CD1c-positive myeloid dendritic cell (primary cell): Measurements from ENCODE around the gene CADM2.

Experiments
- DNase-seq: peaks from one replicate; pipeline ENCODE4 v3.0.0-alpha.2; 2016; ENCODE audit errors: extremely low spot score

CADM2 gene

GRCh38 chr3:85316252-85316651, 357.5 kb downstream of the CADM2 start:
- no peak for DNase-seq

GRCh38 chr3:85321892-85322291, 363.1 kb downstream of the CADM2 start:
- no peak for DNase-seq

GRCh38 chr3:85330071-85330470, 371.3 kb downstream of the CADM2 start:
- no peak for DNase-seq

GRCh38 chr3:85337895-85338294, 379.1 kb downstream of the CADM2 start:
- DNase-seq, result no peak

GRCh38 chr3:85342915-85343314, 384.1 kb downstream of the CADM2 start:
- DNase-seq, result no peak

GRCh38 chr3:85355572-85355971, 396.8 kb downstream of the CADM2 start:
- no peak for DNase-seq

GRCh38 chr3:85360742-85361387, 402.1 kb downstream of the CADM2 start:
- no peak for DNase-seq

GRCh38 chr3:85364296-85364909, 405.6 kb downstream of the CADM2 start:
- DNase-seq, result no peak

- no peak for DNase-seq
Measured at GRCh38 chr3:85370341-85370740, 411.6 kb downstream of the CADM2 start.

GRCh38 chr3:85376131-85376530, 417.3 kb downstream of the CADM2 start:
- no peak for DNase-seq

GRCh38 chr3:85377115-85377514, 418.3 kb downstream of the CADM2 start:
- no peak for DNase-seq

GRCh38 chr3:85384372-85384771, 425.6 kb downstream of the CADM2 start:
- DNase-seq, result no peak

GRCh38 chr3:85387913-85388505, 429.2 kb downstream of the CADM2 start:
- DNase-seq, result no peak

- no peak for DNase-seq
Measured at GRCh38 chr3:85394424-85394823, 435.6 kb downstream of the CADM2 start.

- DNase-seq, result no peak
Measured at GRCh38 chr3:85397434-85397833, 438.6 kb downstream of the CADM2 start.

- no peak for DNase-seq
Measured at GRCh38 chr3:85426121-85426520, 467.3 kb downstream of the CADM2 start.

GRCh38 chr3:85427467-85427866, 468.7 kb downstream of the CADM2 start:
- no peak for DNase-seq

GRCh38 chr3:85432081-85432480, 473.3 kb downstream of the CADM2 start:
- DNase-seq, result no peak

- no peak for DNase-seq
Measured at GRCh38 chr3:85433319-85433718, 474.5 kb downstream of the CADM2 start.

GRCh38 chr3:85455561-85456200, 496.9 kb downstream of the CADM2 start:
- no peak for DNase-seq

- DNase-seq, result no peak
Measured at GRCh38 chr3:85474241-85474640, 515.5 kb downstream of the CADM2 start.

- no peak for DNase-seq
Measured at GRCh38 chr3:85475346-85475745, 516.6 kb downstream of the CADM2 start.
